Hepatocyte (in vitro differentiated cells): ENCODE data around the gene ATG10.

Source experiments
- EZH2phosphoT487 ChIP-seq: fragments of 200-600 bp; sonication (generic); IDR thresholded peaks from one replicate; pipeline ENCODE4 v1.6.1; 2018; ENCODE audit warnings: antibody characterized with exemption, mild to moderate bottlenecking, low read depth, moderate library complexity; ENCODE audit not compliant: unreplicated experiment, severe bottlenecking
- TF ChIP-seq, protein P1 (sequence below): fragments of 200-600 bp; sonication (generic); IDR thresholded peaks from 2 replicates; pipeline ENCODE4 v1.5.1; 2016; ENCODE audit warnings: antibody characterized with exemption, mild to moderate bottlenecking; ENCODE audit not compliant: poor library complexity

- TF ChIP-seq, protein P1, sequence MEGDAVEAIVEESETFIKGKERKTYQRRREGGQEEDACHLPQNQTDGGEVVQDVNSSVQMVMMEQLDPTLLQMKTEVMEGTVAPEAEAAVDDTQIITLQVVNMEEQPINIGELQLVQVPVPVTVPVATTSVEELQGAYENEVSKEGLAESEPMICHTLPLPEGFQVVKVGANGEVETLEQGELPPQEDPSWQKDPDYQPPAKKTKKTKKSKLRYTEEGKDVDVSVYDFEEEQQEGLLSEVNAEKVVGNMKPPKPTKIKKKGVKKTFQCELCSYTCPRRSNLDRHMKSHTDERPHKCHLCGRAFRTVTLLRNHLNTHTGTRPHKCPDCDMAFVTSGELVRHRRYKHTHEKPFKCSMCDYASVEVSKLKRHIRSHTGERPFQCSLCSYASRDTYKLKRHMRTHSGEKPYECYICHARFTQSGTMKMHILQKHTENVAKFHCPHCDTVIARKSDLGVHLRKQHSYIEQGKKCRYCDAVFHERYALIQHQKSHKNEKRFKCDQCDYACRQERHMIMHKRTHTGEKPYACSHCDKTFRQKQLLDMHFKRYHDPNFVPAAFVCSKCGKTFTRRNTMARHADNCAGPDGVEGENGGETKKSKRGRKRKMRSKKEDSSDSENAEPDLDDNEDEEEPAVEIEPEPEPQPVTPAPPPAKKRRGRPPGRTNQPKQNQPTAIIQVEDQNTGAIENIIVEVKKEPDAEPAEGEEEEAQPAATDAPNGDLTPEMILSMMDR = no peak
- TF ChIP-seq EZH2phosphoT487 = no peak
Measured at GRCh38 chr5:82164977-82165713, 193.3 kb downstream of the ATG10 start.
